K562 (cell line): Measurements from ENCODE around the gene P4HB. TPM values are rescaled to one million over a fixed set of nuclear protein-coding genes. Genes with fewer than 3 reads are reported as not detected.
A peak's percentile ranks its signal among the peaks of the same experiment; 100 is the strongest.

Experiments used
- ATAC-seq: fragments of 200-7000 bp; cut with Tn5 transposase; 3 replicates; pipeline ENCODE4 v1.9.1; 2020; ENCODE audit warnings: moderate library complexity
- BruUV-seq: library from RNA; stranded (reverse); fragments of 400-500 nt; replicated peaks from 2 replicates; lab custom pipeline; 2021; lab: Mats Ljungman, UMichigan
- CTCF ChIA-PET: fragments of 300-600 bp; formaldehyde crosslinking; extraction: SDS; loops from one replicate; lab custom pipeline; 2021; ENCODE audit warnings: low intra/inter-chr PET ratio; lab: Yijun Ruan, JAX
- POLR2A ChIA-PET: fragments of 300-600, 350-650 bp; sonication (Branson Sonifier 250); formaldehyde crosslinking; extraction: SDS; loops from one replicate; lab custom pipeline; 2021; ENCODE audit warnings: antibody characterized with exemption, inconsistent platforms; lab: Yijun Ruan, JAX
- DNase-seq, 4 experiments: peaks; one replicate each; pipeline versions ENCODE4 v3.0.0 to v3.0.0-alpha.2; 2011 to 2018; ENCODE audit warnings: low spot score in 3 of 4, mixed read lengths in 3 of 4; ENCODE audit errors: extremely low read depth in 1 of 4
- FAIRE-seq: peaks from 2 replicates; lab custom pipeline; 2011; peaks lifted over from hg19 to GRCh38; lab: Jason Lieb, UNC
- H2AFZ ChIP-seq: 2 replicates; pipeline ENCODE4 v1.6.0; 2011; ENCODE audit warnings: low read depth, low read length, control low read depth, inconsistent platforms
- H3K27ac ChIP-seq: fragments of 200-600 bp; 3 replicates; pipeline ENCODE4 v1.8.0; 2011; ENCODE audit warnings: low read depth, mild to moderate bottlenecking, control low read depth, inconsistent platforms, low read length, moderate library complexity, mixed read lengths; ENCODE audit errors: extremely low read depth
- H3K27me3 ChIP-seq, 2 experiments: fragments of 300-600 bp in 1 of 2; 2 replicates in 1 of 2; 3 replicates in 1 of 2; pipeline versions ENCODE4 v1.6.0 to v1.8.0; 2011; ENCODE audit warnings: inconsistent platforms in 2 of 2, low read length in 2 of 2, mild to moderate bottlenecking in 1 of 2, mixed read lengths in 1 of 2, moderate library complexity in 1 of 2; ENCODE audit not compliant: control insufficient read depth in 2 of 2, insufficient read depth in 2 of 2
- H3K36me3 ChIP-seq: fragments of 300-600 bp; 3 replicates; pipeline ENCODE4 v1.8.0; 2011; ENCODE audit warnings: mild to moderate bottlenecking, low read length, inconsistent platforms; ENCODE audit not compliant: control insufficient read depth, insufficient read depth
- H3K4me1 ChIP-seq, 2 experiments: fragments of 200-600 bp in 1 of 2; replicated peaks in 1 of 2; 2 replicates in 1 of 2; 3 replicates in 1 of 2; pipeline versions ENCODE4 v1.5.1 to v1.8.0; 2011; ENCODE audit warnings: inconsistent platforms in 2 of 2, low read length in 2 of 2, mild to moderate bottlenecking in 1 of 2, mixed read lengths in 1 of 2, moderate library complexity in 1 of 2; ENCODE audit not compliant: control insufficient read depth in 2 of 2, insufficient read depth in 2 of 2
- H3K4me2 ChIP-seq: 2 replicates; pipeline ENCODE4 v1.6.1; 2011; ENCODE audit warnings: low read length, control low read depth, inconsistent platforms, mixed read lengths; ENCODE audit not compliant: insufficient read depth
- H3K4me3 ChIP-seq: fragments of 200-600 bp; sonication (generic), shearing (Covaris generic); 2 replicates; pipeline ENCODE4 v1.5.1; 2016; ENCODE audit warnings: control low read depth, inconsistent platforms
- H3K79me2 ChIP-seq: fragments of 200-600 bp; 3 replicates; pipeline ENCODE4 v1.8.0; 2011; ENCODE audit warnings: low read length, inconsistent platforms; ENCODE audit not compliant: control insufficient read depth, insufficient read depth
- H3K9ac ChIP-seq, 2 experiments: 2 replicates each; pipeline versions ENCODE4 v1.6.0 to v1.6.1; 2011; ENCODE audit warnings: low read depth in 2 of 2, low read length in 2 of 2, control low read depth in 1 of 2, inconsistent platforms in 1 of 2, mild to moderate bottlenecking in 1 of 2, mixed read lengths in 1 of 2; ENCODE audit not compliant: insufficient read depth in 1 of 2
- H3K9me1 ChIP-seq: one replicate; pipeline ENCODE4 v1.6.0; 2011; ENCODE audit warnings: inconsistent platforms, mild to moderate bottlenecking, low read length, moderate library complexity; ENCODE audit not compliant: control insufficient read depth, insufficient read depth
- H3K9me3 ChIP-seq: replicated peaks from 2 replicates; pipeline ENCODE4 v1.5.1; 2011; ENCODE audit warnings: low read depth, low read length, inconsistent platforms; ENCODE audit not compliant: control insufficient read depth, insufficient read depth
- H4K20me1 ChIP-seq: replicated peaks from 2 replicates; pipeline ENCODE4 v1.6.1; 2011; ENCODE audit warnings: low read length, inconsistent platforms, mixed read lengths; ENCODE audit not compliant: control insufficient read depth, insufficient read depth
- CHCHD3 ChIP-seq: fragments of 250-450 bp; sonication (Bioruptor Pico); IDR thresholded peaks from 2 replicates; pipeline ENCODE4 v2.1.2; 2022; ENCODE audit warnings: mild to moderate bottlenecking
- FOXM1 ChIP-seq, 2 experiments: fragments of 450-650 bp in 1 of 2; sonication (generic) in 1 of 2; formaldehyde crosslinking in 1 of 2; IDR thresholded peaks; 2 replicates each; pipeline versions ENCODE4 v1.6.1 to v1.9.0; 2017 to 2022; ENCODE audit warnings: low read depth in 2 of 2, mild to moderate bottlenecking in 2 of 2, missing genetic modification reagents in 1 of 2, moderate library complexity in 1 of 2
- HMGN3 ChIP-seq: IDR thresholded peaks from 2 replicates; pipeline ENCODE4 v1.6.1; 2011; ENCODE audit warnings: borderline replicate concordance, low read depth, mild to moderate bottlenecking, mixed read lengths, low read length; ENCODE audit not compliant: insufficient read length; ENCODE audit errors: extremely low read depth
- ILK ChIP-seq: fragments of 450-650 bp; IDR thresholded peaks from 2 replicates; pipeline ENCODE4 v1.6.1; 2016; ENCODE audit warnings: missing genetic modification characterization, low read depth, mild to moderate bottlenecking, missing compliant biosample characterization, moderate library complexity, borderline replicate concordance
- KHSRP ChIP-seq: fragments of 450-650 bp; IDR thresholded peaks from 2 replicates; pipeline ENCODE4 v1.6.1; 2017
- KLF1 ChIP-seq: fragments of 450-650 bp; IDR thresholded peaks from 2 replicates; pipeline ENCODE4 v1.6.1; 2016; ENCODE audit warnings: missing genetic modification characterization, missing compliant biosample characterization
- OTX1 ChIP-seq: fragments of 450-650 bp; formaldehyde crosslinking; IDR thresholded peaks from 2 replicates; pipeline ENCODE4 v1.4.0; 2022; ENCODE audit warnings: mild to moderate bottlenecking
- RBM15 ChIP-seq: fragments of 200-400 bp; formaldehyde crosslinking; IDR thresholded peaks from 2 replicates; pipeline ENCODE4 v1.6.1; 2018; ENCODE audit warnings: mild to moderate bottlenecking, low read length, moderate library complexity; ENCODE audit not compliant: insufficient read depth
- SNRNP70 ChIP-seq: fragments of 200-400 bp; formaldehyde crosslinking; optimal IDR thresholded peaks from 2 replicates; pipeline ENCODE3; 2017; ENCODE audit warnings: low read depth, low read length
- STAG1 ChIP-seq: sonication (generic); formaldehyde crosslinking; IDR thresholded peaks from 2 replicates; pipeline ENCODE4 v1.5.0; 2020; ENCODE audit warnings: missing genetic modification reagents, borderline replicate concordance
- SUPT5H ChIP-seq: fragments of 450-650 bp; IDR thresholded peaks from 2 replicates; pipeline ENCODE4 v1.6.1; 2016
- ZC3H4 ChIP-seq: sonication (generic); formaldehyde crosslinking; IDR thresholded peaks from 2 replicates; pipeline ENCODE4 v1.9.0; 2021; ENCODE audit warnings: missing genetic modification reagents, borderline replicate concordance
- ZEB2 ChIP-seq: fragments of 450-650 bp; IDR thresholded peaks from 2 replicates; pipeline ENCODE4 v1.6.1; 2016
- WGBS: fragments of 100-300 bp; shearing (Covaris generic); methylation state at CpG from one replicate; pipeline ENCODE4 v1.1.6; 2016; ENCODE audit warnings: low coverage, mixed read lengths; ENCODE audit not compliant: insufficient coverage; ENCODE audit errors: missing lambda C conversion rate; 5-methylcytosine and 5-hydroxymethylcytosine counted together
- in situ Hi-C: fragments of 300-500 bp; cut with MboI; formaldehyde crosslinking; loops from 4 replicates; pipeline ENCODE4 v1.15.0; 2018; ENCODE audit warnings: inconsistent platforms, mixed read lengths
- intact Hi-C: fragments of 100-400 bp; cut with micrococcal nuclease; formaldehyde crosslinking; loops from 2 replicates; pipeline ENCODE4 v1.14.2; 2022
- polyA plus RNA-seq, 8 experiments: library from polyadenylated mRNA; depleted of rRNA in 4 of 8; stranded (reverse) in 5 of 8; unstranded in 3 of 8; fragments of >200 nt; fragmentation: Nextera tagmentation in 2 of 8; fragmentation: Illumina TruSeq in 1 of 8; extraction: Ambion mirVana in 2 of 8; extraction: Trizol in 1 of 8; gene quantifications; 2 replicates each; pipeline versions ENCODE4 v1.2.1 to v1.2.3, GENCODE V29; 2011 to 2014; ENCODE audit warnings: inconsistent platforms in 1 of 8, missing spikeins in 1 of 8
- total RNA-seq, 7 experiments: library from RNA; depleted of rRNA in 6 of 7; stranded (reverse); fragments of >200 nt in 6 of 7; fragmentation: Illumina TruSeq in 2 of 7; extraction: Trizol in 2 of 7; gene quantifications; 2 replicates each; pipeline versions ENCODE4 v1.2.1 to v1.2.3, GENCODE V29; 2011 to 2021; ENCODE audit warnings: low replicate concordance in 1 of 7
- TF ChIP-seq, protein P1 (sequence below): fragments of 450-650 bp; IDR thresholded peaks from 2 replicates; pipeline ENCODE4 v1.6.1; 2018; ENCODE audit warnings: mild to moderate bottlenecking, low read depth; ENCODE audit not compliant: partially characterized antibody
- TF ChIP-seq, protein P2 (sequence below): sonication (generic); formaldehyde crosslinking; IDR thresholded peaks from 2 replicates; pipeline ENCODE4 v1.8.0; 2023; ENCODE audit warnings: mild to moderate bottlenecking, missing genetic modification reagents

Gene P4HB
- total and polyA plus RNA-seq, 9 of the 15 experiments (the other 6 are each of a cell fraction or from before 2014, with no cell fraction given): 4.4 to 645 (median 325) TPM

DNA sequence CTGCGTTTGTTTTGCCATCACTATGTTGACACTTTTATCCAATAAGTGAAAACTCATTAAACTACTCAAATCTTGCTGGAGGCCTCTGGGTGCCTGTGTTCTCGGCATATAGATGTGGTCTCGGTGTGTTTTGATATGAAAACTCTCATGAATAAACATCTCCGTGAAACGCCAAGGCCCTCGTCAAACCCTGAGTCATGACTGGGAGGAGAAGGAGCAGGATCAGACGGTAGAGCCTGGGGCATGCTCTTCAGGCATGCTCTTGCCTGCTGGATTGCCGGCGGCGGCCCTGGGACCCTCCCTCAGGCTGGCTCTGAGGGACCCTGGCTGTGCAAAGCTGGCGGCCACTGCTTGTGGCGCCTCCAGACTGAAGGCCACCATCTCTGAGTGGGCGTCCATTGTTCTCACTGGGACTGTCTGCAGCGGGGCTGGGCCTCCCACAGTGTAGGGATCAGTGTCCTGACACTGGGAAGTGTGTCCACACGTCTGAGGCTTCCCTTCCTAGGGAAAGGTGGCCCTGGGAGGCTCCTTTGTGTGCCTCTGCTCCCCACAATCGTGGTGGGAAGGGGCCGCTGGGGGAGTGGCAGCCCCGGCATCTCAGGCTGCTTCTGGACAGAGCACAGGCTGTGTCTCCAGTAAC, 40.0 kb upstream of the P4HB start (continued):
- TF ChIP-seq ILK (tag): no peak
- TF ChIP-seq, protein P1, sequence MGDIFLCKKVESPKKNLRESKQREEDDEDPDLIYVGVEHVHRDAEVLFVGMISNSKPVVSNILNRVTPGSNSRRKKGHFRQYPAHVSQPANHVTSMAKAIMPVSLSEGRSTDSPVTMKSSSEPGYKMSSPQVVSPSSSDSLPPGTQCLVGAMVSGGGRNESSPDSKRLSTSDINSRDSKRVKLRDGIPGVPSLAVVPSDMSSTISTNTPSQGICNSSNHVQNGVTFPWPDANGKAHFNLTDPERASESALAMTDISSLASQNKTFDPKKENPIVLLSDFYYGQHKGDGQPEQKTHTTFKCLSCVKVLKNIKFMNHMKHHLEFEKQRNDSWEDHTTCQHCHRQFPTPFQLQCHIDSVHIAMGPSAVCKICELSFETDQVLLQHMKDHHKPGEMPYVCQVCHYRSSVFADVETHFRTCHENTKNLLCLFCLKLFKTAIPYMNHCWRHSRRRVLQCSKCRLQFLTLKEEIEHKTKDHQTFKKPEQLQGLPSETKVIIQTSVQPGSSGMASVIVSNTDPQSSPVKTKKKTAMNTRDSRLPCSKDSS: no peak
- 0 out of 2 replicates have a peak, but pooled peaks have one; percentile 16 for TF ChIP-seq OTX1 (CRISPR knock-in tag)
- no peak for TF ChIP-seq KHSRP
- peak; percentile 30 for TF ChIP-seq SNRNP70
- TF ChIP-seq RBM15: no peak
- TF ChIP-seq CHCHD3 (CRISPR knock-in tag): no peak
- TF ChIP-seq, all 486 proteins: peak for 11

DNA sequence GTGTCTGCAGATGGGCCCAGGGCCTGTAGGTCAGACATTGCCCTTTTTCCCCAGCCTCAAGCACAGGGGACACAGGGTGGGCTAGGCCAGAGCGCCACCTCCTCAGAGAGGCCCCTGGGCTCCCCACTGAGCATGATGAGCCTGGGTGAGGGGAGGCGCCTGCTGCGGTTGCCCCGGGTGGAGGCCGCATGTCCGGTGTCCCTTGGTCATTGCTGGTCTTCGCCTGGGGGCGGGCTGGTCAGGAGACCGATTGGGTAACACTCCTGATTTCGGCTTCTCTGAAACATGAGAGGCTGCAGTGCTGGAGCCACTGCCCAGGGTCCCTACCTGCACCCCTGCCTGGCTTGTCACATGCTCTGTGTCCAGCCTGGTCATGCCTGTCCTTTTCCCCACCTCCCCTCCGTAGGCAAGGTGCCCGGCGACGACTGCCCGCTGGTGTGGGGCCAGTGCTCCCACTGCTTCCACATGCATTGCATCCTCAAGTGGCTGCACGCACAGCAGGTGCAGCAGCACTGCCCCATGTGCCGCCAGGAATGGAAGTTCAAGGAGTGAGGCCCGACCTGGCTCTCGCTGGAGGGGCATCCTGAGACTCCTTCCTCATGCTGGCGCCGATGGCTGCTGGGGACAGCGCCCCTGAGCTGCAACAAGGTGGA, 39.3 kb upstream of the P4HB start:
- DNase-seq (no peak), ATAC-seq (no peak), FAIRE-seq (no peak)
- Histone ChIP-seq H3K27ac (no peak overlapping the region), H3K4me3 (no peak overlapping the region), H3K79me2 (no peaks in the 10 kb centered on the region; the same call in 2 of the 3 replicates), H3K4me2 (no peak overlapping the region), H2AFZ (no peak overlapping the region), H3K4me1 (peaks cover 10 to 62% of the 10 kb centered on the region in 2 experiments), H3K9me1 (no peaks in the 10 kb centered on the region), H3K9ac (no peak overlapping the region), H3K36me3 (peaks cover 66% of the 10 kb centered on the region; the same call in 2 of the 3 replicates), H4K20me1 (peaks cover 9% of the 10 kb centered on the region; the same call in 1 of the 2 replicates), H3K9me3 (no peaks in the 10 kb centered on the region), H3K27me3 (no peaks in the 10 kb centered on the region)
- CTCF ChIA-PET: no interaction called here
- intact Hi-C loops: no loop called here
- in situ Hi-C loops: no loop called here
- no TSS peak for BruUV-seq
- WGBS: 89% methylated on average over 17 of the region's 22 CpGs
- POLR2A ChIA-PET: interaction anchor here (0.7 to 1.0 kb wide), 4 partner anchors 8 to 25 kb away, joined by 3 to 5 read pairs (median 3); partner anchors contain the start of genes ALYREF and ANAPC11
- no peak for TF ChIP-seq FOXM1 (IDR thresholded peaks at IDR 0.05; ENCODE audit: low read depth)
- TF ChIP-seq FOXM1 (CRISPR knock-in tag; IDR thresholded peaks at IDR 0.05; ENCODE audit: low read depth): 0 out of 2 replicates have a peak, but pooled peaks have one; percentile 24
- peak; percentile 59; the same call in 1 of the 2 replicates for TF ChIP-seq ZC3H4 (CRISPR knock-in tag)
- no peak for TF ChIP-seq KLF1 (tag)
- no peak for TF ChIP-seq ZEB2
- 0 out of 2 replicates have a peak, but pooled peaks have one; percentile 10 for TF ChIP-seq STAG1
- TF ChIP-seq HMGN3: peak; percentile 24
- peak; percentile 23 for TF ChIP-seq SNRNP70
- peak; percentile 11 for TF ChIP-seq SUPT5H
- TF ChIP-seq, protein P2, sequence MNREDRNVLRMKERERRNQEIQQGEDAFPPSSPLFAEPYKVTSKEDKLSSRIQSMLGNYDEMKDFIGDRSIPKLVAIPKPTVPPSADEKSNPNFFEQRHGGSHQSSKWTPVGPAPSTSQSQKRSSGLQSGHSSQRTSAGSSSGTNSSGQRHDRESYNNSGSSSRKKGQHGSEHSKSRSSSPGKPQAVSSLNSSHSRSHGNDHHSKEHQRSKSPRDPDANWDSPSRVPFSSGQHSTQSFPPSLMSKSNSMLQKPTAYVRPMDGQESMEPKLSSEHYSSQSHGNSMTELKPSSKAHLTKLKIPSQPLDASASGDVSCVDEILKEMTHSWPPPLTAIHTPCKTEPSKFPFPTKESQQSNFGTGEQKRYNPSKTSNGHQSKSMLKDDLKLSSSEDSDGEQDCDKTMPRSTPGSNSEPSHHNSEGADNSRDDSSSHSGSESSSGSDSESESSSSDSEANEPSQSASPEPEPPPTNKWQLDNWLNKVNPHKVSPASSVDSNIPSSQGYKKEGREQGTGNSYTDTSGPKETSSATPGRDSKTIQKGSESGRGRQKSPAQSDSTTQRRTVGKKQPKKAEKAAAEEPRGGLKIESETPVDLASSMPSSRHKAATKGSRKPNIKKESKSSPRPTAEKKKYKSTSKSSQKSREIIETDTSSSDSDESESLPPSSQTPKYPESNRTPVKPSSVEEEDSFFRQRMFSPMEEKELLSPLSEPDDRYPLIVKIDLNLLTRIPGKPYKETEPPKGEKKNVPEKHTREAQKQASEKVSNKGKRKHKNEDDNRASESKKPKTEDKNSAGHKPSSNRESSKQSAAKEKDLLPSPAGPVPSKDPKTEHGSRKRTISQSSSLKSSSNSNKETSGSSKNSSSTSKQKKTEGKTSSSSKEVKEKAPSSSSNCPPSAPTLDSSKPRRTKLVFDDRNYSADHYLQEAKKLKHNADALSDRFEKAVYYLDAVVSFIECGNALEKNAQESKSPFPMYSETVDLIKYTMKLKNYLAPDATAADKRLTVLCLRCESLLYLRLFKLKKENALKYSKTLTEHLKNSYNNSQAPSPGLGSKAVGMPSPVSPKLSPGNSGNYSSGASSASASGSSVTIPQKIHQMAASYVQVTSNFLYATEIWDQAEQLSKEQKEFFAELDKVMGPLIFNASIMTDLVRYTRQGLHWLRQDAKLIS: no peak
